Astrocyte (in vitro differentiated cells and primary cell): ENCODE data around the gene SMC3. TPM values are rescaled to one million over a fixed set of nuclear protein-coding genes. Genes with fewer than 3 reads are reported as not detected.

Source experiments
- DNase-seq: peaks from one replicate; pipeline ENCODE4 v3.0.0-alpha.2; 2010; ENCODE audit warnings: low read depth
- FAIRE-seq: peaks from 2 replicates; lab custom pipeline; 2011; peaks lifted over from hg19 to GRCh38; lab: Jason Lieb, UNC
- H2AFZ ChIP-seq: 2 replicates; pipeline ENCODE4 v1.6.0; 2012; ENCODE audit warnings: low read depth, low read length, inconsistent platforms
- H3K27ac ChIP-seq: 2 replicates; pipeline ENCODE4 v1.5.1; 2011; ENCODE audit warnings: low read depth, low read length, inconsistent platforms
- H3K27me3 ChIP-seq: 2 replicates; pipeline ENCODE4 v1.6.0; 2011; ENCODE audit warnings: low read length, inconsistent platforms; ENCODE audit not compliant: insufficient read depth
- H3K36me3 ChIP-seq: 2 replicates; pipeline ENCODE4 v1.5.1; 2011; ENCODE audit warnings: low read length, inconsistent platforms; ENCODE audit not compliant: insufficient read depth
- H3K4me1 ChIP-seq: 2 replicates; pipeline ENCODE4 v1.5.1; 2011; ENCODE audit warnings: low read length, inconsistent platforms; ENCODE audit not compliant: insufficient read depth
- H3K4me2 ChIP-seq: 2 replicates; pipeline ENCODE4 v1.6.0; 2012; ENCODE audit warnings: low read length, inconsistent platforms
- H3K4me3 ChIP-seq: 2 replicates; pipeline ENCODE4 v1.5.1; 2011; ENCODE audit warnings: low read depth, mild to moderate bottlenecking, low read length, inconsistent platforms; ENCODE audit not compliant: insufficient read depth
- H3K79me2 ChIP-seq: 2 replicates; pipeline ENCODE4 v1.6.0; 2012; ENCODE audit warnings: mild to moderate bottlenecking, low read length, inconsistent platforms; ENCODE audit not compliant: insufficient read depth
- H3K9ac ChIP-seq: 2 replicates; pipeline ENCODE4 v1.6.0; 2012; ENCODE audit warnings: mild to moderate bottlenecking, low read length, inconsistent platforms
- H3K9me3 ChIP-seq: 2 replicates; pipeline ENCODE4 v1.5.1; 2012; ENCODE audit warnings: low read depth, mild to moderate bottlenecking, low read length, inconsistent platforms; ENCODE audit not compliant: insufficient read depth
- H4K20me1 ChIP-seq: 2 replicates; pipeline ENCODE4 v1.6.0; 2012; ENCODE audit warnings: low read length, inconsistent platforms; ENCODE audit not compliant: insufficient read depth
- H3K27ac Mint-ChIP-seq: one replicate; pipeline ENCODE4 v1.8.0; 2021; ENCODE audit warnings: mild to moderate bottlenecking, mixed read lengths; ENCODE audit not compliant: unreplicated experiment
- H3K27me3 Mint-ChIP-seq: one replicate; pipeline ENCODE4 v1.8.0; 2021; ENCODE audit warnings: low read depth, mixed read lengths; ENCODE audit not compliant: unreplicated experiment
- H3K36me3 Mint-ChIP-seq: one replicate; pipeline ENCODE4 v1.8.0; 2021; ENCODE audit warnings: low read depth, mixed read lengths; ENCODE audit not compliant: unreplicated experiment
- H3K4me1 Mint-ChIP-seq: one replicate; pipeline ENCODE4 v1.8.0; 2021; ENCODE audit warnings: low read depth, mixed read lengths; ENCODE audit not compliant: unreplicated experiment
- H3K4me3 Mint-ChIP-seq: one replicate; pipeline ENCODE4 v1.8.0; 2021; ENCODE audit warnings: mild to moderate bottlenecking, moderate library complexity, mixed read lengths; ENCODE audit not compliant: unreplicated experiment
- H3K9me3 Mint-ChIP-seq: one replicate; pipeline ENCODE4 v1.8.0; 2021; ENCODE audit warnings: mild to moderate bottlenecking, mixed read lengths; ENCODE audit not compliant: unreplicated experiment
- CTCF ChIP-seq: IDR thresholded peaks from 2 replicates; pipeline ENCODE4 v1.5.1; 2011; ENCODE audit warnings: low read depth, mild to moderate bottlenecking, inconsistent platforms, low read length, moderate library complexity; ENCODE audit not compliant: insufficient read depth
- EZH2 ChIP-seq: IDR thresholded peaks from 2 replicates; pipeline ENCODE4 v1.6.1; 2012; ENCODE audit warnings: mild to moderate bottlenecking, low read length, inconsistent platforms; ENCODE audit not compliant: insufficient read depth
- total RNA-seq: library from RNA; stranded (reverse); gene quantifications from 2 replicates; pipeline ENCODE4 v1.2.1, GENCODE V29; 2021

SMC3 gene
- total RNA-seq, 1 donor from 2014 or later = 27.2 TPM

- H3K9me3 Mint-ChIP-seq = peaks cover 2% of the 10 kb centered on the region
- H3K4me1 Mint-ChIP-seq = peaks cover 9% of the 10 kb centered on the region
- no peak for FAIRE-seq
These were observed 45.1 kb downstream of the SMC3 start for GRCh38 chr10:110612629-110613028.

DNA sequence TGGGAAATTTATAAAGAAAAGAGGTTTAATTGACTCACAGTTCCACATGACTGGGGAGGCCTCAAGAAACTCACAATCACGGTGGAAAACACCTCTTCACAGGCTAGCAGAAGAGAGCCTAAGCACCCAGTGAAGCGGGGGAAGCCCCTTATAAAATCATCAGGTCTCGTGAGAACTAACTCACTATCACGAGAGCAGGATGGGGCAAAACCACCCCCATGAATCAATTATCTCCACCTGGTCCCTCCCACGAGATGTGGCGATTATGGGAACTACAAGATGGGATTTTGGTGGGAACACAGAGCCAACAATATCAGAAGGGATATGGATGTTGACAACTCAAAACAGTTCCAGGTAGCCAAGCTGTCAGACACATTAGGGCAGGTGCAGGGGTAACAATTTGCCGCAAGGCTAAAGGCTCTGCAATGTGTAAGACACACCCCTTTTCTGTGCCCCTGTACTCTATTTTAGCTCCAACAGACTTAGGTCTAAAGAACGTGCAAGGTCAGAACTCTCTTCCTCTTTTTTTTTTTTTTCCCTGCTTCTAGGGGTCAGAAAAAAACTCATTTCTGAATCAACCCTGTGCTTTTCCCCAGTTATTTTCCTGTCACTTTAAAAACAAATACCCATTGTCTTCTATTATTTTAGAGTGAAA lies 46.0 kb downstream of the SMC3 start:
- Histone ChIP-seq H3K9me3 (no peaks in the 10 kb centered on the region), H3K27me3 (peaks cover 5% of the 10 kb centered on the region), H3K9ac (no peak overlapping the region), H3K36me3 (no peaks in the 10 kb centered on the region), H3K4me2 (no peak overlapping the region), H3K4me3 (no peak overlapping the region), H4K20me1 (no peaks in the 10 kb centered on the region), H3K27ac (no peak overlapping the region), H3K4me1 (no peaks in the 10 kb centered on the region), H2AFZ (no peak overlapping the region), H3K79me2 (no peaks in the 10 kb centered on the region)
- Mint-ChIP-seq H3K27me3 (peaks cover 40% of the 10 kb centered on the region), H3K4me3 (no peak overlapping the region), H3K4me1 (peaks cover 9% of the 10 kb centered on the region), H3K9me3 (peaks cover 2% of the 10 kb centered on the region), H3K27ac (no peak overlapping the region), H3K36me3 (no peaks in the 10 kb centered on the region)
- no peak for FAIRE-seq
- TF ChIP-seq CTCF (no peak), EZH2 (no peak)
- no peak for DNase-seq

More at GRCh38 chr10:110612629-110613028, 45.1 kb downstream of the SMC3 start:
- no peak for DNase-seq
- H2AFZ ChIP-seq = no peak overlapping the region
- no peaks in the 10 kb centered on the region for H3K4me1 ChIP-seq
- H3K4me3 Mint-ChIP-seq = no peak overlapping the region
- peaks cover 5% of the 10 kb centered on the region for H3K27me3 ChIP-seq
- H3K4me2 ChIP-seq = no peak overlapping the region
- peaks cover 37% of the 10 kb centered on the region for H3K27me3 Mint-ChIP-seq
- H3K36me3 ChIP-seq = no peaks in the 10 kb centered on the region
- no peak overlapping the region for H3K27ac Mint-ChIP-seq
- no peaks in the 10 kb centered on the region for H3K9me3 ChIP-seq
- H3K79me2 ChIP-seq = no peaks in the 10 kb centered on the region
- no peak for TF ChIP-seq EZH2
- TF ChIP-seq CTCF = no peak
- H3K27ac ChIP-seq = no peak overlapping the region
- H4K20me1 ChIP-seq = no peaks in the 10 kb centered on the region
- no peak overlapping the region for H3K4me3 ChIP-seq
- no peak overlapping the region for H3K9ac ChIP-seq
- no peaks in the 10 kb centered on the region for H3K36me3 Mint-ChIP-seq

- no peak overlapping the region for H3K27ac Mint-ChIP-seq
- peaks cover 9% of the 10 kb centered on the region for H3K4me1 Mint-ChIP-seq
- H3K9me3 ChIP-seq = no peaks in the 10 kb centered on the region
- H3K36me3 Mint-ChIP-seq = no peaks in the 10 kb centered on the region
- no peaks in the 10 kb centered on the region for H3K79me2 ChIP-seq
- no peaks in the 10 kb centered on the region for H3K36me3 ChIP-seq
- FAIRE-seq (no peak), DNase-seq (no peak)
- no peak overlapping the region for H3K9ac ChIP-seq
- peaks cover 2% of the 10 kb centered on the region for H3K9me3 Mint-ChIP-seq
- H4K20me1 ChIP-seq = no peaks in the 10 kb centered on the region
- H3K27ac ChIP-seq = no peak overlapping the region
- no peak overlapping the region for H3K4me2 ChIP-seq
- TF ChIP-seq EZH2 (no peak), CTCF (no peak)
- no peak overlapping the region for H3K4me3 ChIP-seq
- H3K4me1 ChIP-seq = no peaks in the 10 kb centered on the region
- peaks cover 46% of the 10 kb centered on the region for H3K27me3 Mint-ChIP-seq
- peaks cover 5% of the 10 kb centered on the region for H3K27me3 ChIP-seq
- H2AFZ ChIP-seq = no peak overlapping the region
- no peak overlapping the region for H3K4me3 Mint-ChIP-seq
These were observed 46.6 kb downstream of the SMC3 start for GRCh38 chr10:110613996-110614495.
